IPS-15b (cell line): ENCODE data around the gene ARMH1.

ENCODE experiments used
- H3K27me3 ChIP-seq: one replicate; pipeline ENCODE4 v1.6.1; 2013; ENCODE audit warnings: low read length; ENCODE audit not compliant: control insufficient read depth, insufficient read depth
- H3K36me3 ChIP-seq: one replicate; pipeline ENCODE4 v1.6.1; 2013; ENCODE audit warnings: low read length; ENCODE audit not compliant: control insufficient read depth, insufficient read depth
- H3K4me1 ChIP-seq: one replicate; pipeline ENCODE4 v1.6.1; 2013; ENCODE audit warnings: mild to moderate bottlenecking, low read length; ENCODE audit not compliant: control insufficient read depth, insufficient read depth
- H3K4me3 ChIP-seq: one replicate; pipeline ENCODE4 v1.5.1; 2013; ENCODE audit warnings: low read depth, low read length
- H3K9ac ChIP-seq: one replicate; pipeline ENCODE4 v1.6.1; 2013; ENCODE audit warnings: low read depth, mild to moderate bottlenecking, low read length
- H3K9me3 ChIP-seq: one replicate; pipeline ENCODE4 v1.6.1; 2013; ENCODE audit warnings: mild to moderate bottlenecking, low read length; ENCODE audit not compliant: control insufficient read depth, insufficient read depth

The ARMH1 gene

GRCh38 chr1:44705938-44706337, 31.4 kb downstream of the ARMH1 start:
- Histone ChIP-seq H3K9ac (no peak overlapping the region), H3K36me3 (no peaks in the 10 kb centered on the region), H3K4me1 (no peaks in the 10 kb centered on the region), H3K4me3 (no peak overlapping the region), H3K9me3 (peaks cover 2% of the 10 kb centered on the region), H3K27me3 (no peaks in the 10 kb centered on the region)

- Histone ChIP-seq H3K4me3 (no peak overlapping the region), H3K9me3 (peaks cover 2% of the 10 kb centered on the region), H3K27me3 (no peaks in the 10 kb centered on the region), H3K36me3 (no peaks in the 10 kb centered on the region), H3K4me1 (no peaks in the 10 kb centered on the region), H3K9ac (no peak overlapping the region)
Measured at GRCh38 chr1:44707112-44707881, 32.8 kb downstream of the ARMH1 start.

- H3K4me1 ChIP-seq = no peaks in the 10 kb centered on the region
- no peak overlapping the region for H3K9ac ChIP-seq
- peaks cover 2% of the 10 kb centered on the region for H3K9me3 ChIP-seq
- no peaks in the 10 kb centered on the region for H3K27me3 ChIP-seq
- H3K4me3 ChIP-seq = no peak overlapping the region
- no peaks in the 10 kb centered on the region for H3K36me3 ChIP-seq
Measured at GRCh38 chr1:44707959-44708831, 33.7 kb downstream of the ARMH1 start.

- Histone ChIP-seq H3K4me1 (no peaks in the 10 kb centered on the region), H3K9me3 (peaks cover 2% of the 10 kb centered on the region), H3K4me3 (no peak overlapping the region), H3K36me3 (no peaks in the 10 kb centered on the region), H3K9ac (no peak overlapping the region), H3K27me3 (no peaks in the 10 kb centered on the region)
Measured at GRCh38 chr1:44713321-44713781, 38.8 kb downstream of the ARMH1 start.

- H3K4me3 ChIP-seq = no peak overlapping the region
- no peaks in the 10 kb centered on the region for H3K9me3 ChIP-seq
- H3K4me1 ChIP-seq = no peaks in the 10 kb centered on the region
- no peak overlapping the region for H3K9ac ChIP-seq
- no peaks in the 10 kb centered on the region for H3K27me3 ChIP-seq
- no peaks in the 10 kb centered on the region for H3K36me3 ChIP-seq
Measured at GRCh38 chr1:44714532-44714931, 40.0 kb downstream of the ARMH1 start.

- Histone ChIP-seq H3K9me3 (no peaks in the 10 kb centered on the region), H3K4me3 (no peak overlapping the region), H3K4me1 (no peaks in the 10 kb centered on the region), H3K36me3 (no peaks in the 10 kb centered on the region), H3K9ac (no peak overlapping the region), H3K27me3 (no peaks in the 10 kb centered on the region)
Measured at GRCh38 chr1:44714944-44715571, 40.5 kb downstream of the ARMH1 start.

- H3K9ac ChIP-seq = no peak overlapping the region
Measured at GRCh38 chr1:44717156-44717555, 42.6 kb downstream of the ARMH1 start.

GRCh38 chr1:44717653-44718052, 43.1 kb downstream of the ARMH1 start:
- Histone ChIP-seq H3K27me3 (no peaks in the 10 kb centered on the region), H3K36me3 (no peaks in the 10 kb centered on the region), H3K9me3 (no peaks in the 10 kb centered on the region), H3K4me3 (no peak overlapping the region), H3K4me1 (no peaks in the 10 kb centered on the region), H3K9ac (no peak overlapping the region)

More at GRCh38 chr1:44717156-44717555, 42.6 kb downstream of the ARMH1 start:
- H3K27me3 ChIP-seq = no peaks in the 10 kb centered on the region
- no peak overlapping the region for H3K4me3 ChIP-seq
- no peaks in the 10 kb centered on the region for H3K36me3 ChIP-seq
- H3K4me1 ChIP-seq = no peaks in the 10 kb centered on the region
- H3K9me3 ChIP-seq = no peaks in the 10 kb centered on the region

GRCh38 chr1:44718091-44718490, 43.6 kb downstream of the ARMH1 start:
- no peak overlapping the region for H3K9ac ChIP-seq
- no peaks in the 10 kb centered on the region for H3K4me1 ChIP-seq
- no peak overlapping the region for H3K4me3 ChIP-seq
- no peaks in the 10 kb centered on the region for H3K36me3 ChIP-seq
- H3K9me3 ChIP-seq = no peaks in the 10 kb centered on the region
- H3K27me3 ChIP-seq = no peaks in the 10 kb centered on the region

- Histone ChIP-seq H3K27me3 (no peaks in the 10 kb centered on the region), H3K9ac (no peak overlapping the region), H3K4me3 (no peak overlapping the region), H3K4me1 (no peaks in the 10 kb centered on the region), H3K9me3 (no peaks in the 10 kb centered on the region), H3K36me3 (no peaks in the 10 kb centered on the region)
Measured at GRCh38 chr1:44719318-44719717, 44.8 kb downstream of the ARMH1 start.

- no peaks in the 10 kb centered on the region for H3K36me3 ChIP-seq
- H3K9me3 ChIP-seq = no peaks in the 10 kb centered on the region
- no peak overlapping the region for H3K4me3 ChIP-seq
- no peaks in the 10 kb centered on the region for H3K4me1 ChIP-seq
- H3K9ac ChIP-seq = no peak overlapping the region
- no peaks in the 10 kb centered on the region for H3K27me3 ChIP-seq
Measured at GRCh38 chr1:44720281-44720680, 45.8 kb downstream of the ARMH1 start.
